ENCODE results near the gene SRSF4. TPM values are rescaled to one million over a fixed set of nuclear protein-coding genes. Genes with fewer than 3 reads are reported as not detected.

Gene SRSF4
- total RNA-seq, 1 experiment from 2014 or later = 69.0 TPM

- ATAC-seq = peak; percentile 19
- Histone ChIP-seq H3K9ac (ENCODE audit: low read length) (no peak overlapping the region), H2AFZ (ENCODE audit: low read depth, low read length, poor library complexity, severe bottlenecking) (no peak overlapping the region), H3K27me3 (ENCODE audit: insufficient read depth, low read length) (no peaks in the 10 kb centered on the region), H3K27ac (ENCODE audit: low read depth, low read length) (no peak overlapping the region), H3K36me3 (ENCODE audit: control insufficient read depth in 1 of 2, insufficient read depth in 2 of 2, low read length in 2 of 2) (peaks cover 12 to 29% of the 10 kb centered on the region in 2 experiments; a peak in 3 of 4 replicates), H3K4me2 (ENCODE audit: low read length) (no peak overlapping the region), H3K9me2 (ENCODE audit: insufficient read depth) (no peaks in the 10 kb centered on the region), H3K9me3 (ENCODE audit: control insufficient read depth in 1 of 2, insufficient read depth in 1 of 2, low read depth in 1 of 2, low read length in 2 of 2) (no peaks in the 10 kb centered on the region), H3K4me1 (ENCODE audit: control insufficient read depth in 1 of 2, insufficient read depth in 2 of 2, low read length in 2 of 2) (peaks cover under 1 to 5% of the 10 kb centered on the region in 2 experiments; a peak in 3 of 4 replicates), H3K4me3 (replicated peaks in 1 of 2; ENCODE audit: low read depth in 1 of 2, low read length in 2 of 2) (no peak overlapping the region), H3K79me2 (ENCODE audit: insufficient read depth, low read length) (no peaks in the 10 kb centered on the region), H4K20me1 (ENCODE audit: insufficient read depth) (no peaks in the 10 kb centered on the region)
- TF ChIP-seq JUND (IDR thresholded peaks at IDR 0.05) (no peak), SIN3A (IDR thresholded peaks at IDR 0.05; ENCODE audit: low read depth) (no peak), CEBPB (IDR thresholded peaks at IDR 0.05; ENCODE audit: low read depth) (no peak), SRF (IDR thresholded peaks at IDR 0.05; ENCODE audit: low read depth) (no peak)
- TF ChIP-seq, protein P1, sequence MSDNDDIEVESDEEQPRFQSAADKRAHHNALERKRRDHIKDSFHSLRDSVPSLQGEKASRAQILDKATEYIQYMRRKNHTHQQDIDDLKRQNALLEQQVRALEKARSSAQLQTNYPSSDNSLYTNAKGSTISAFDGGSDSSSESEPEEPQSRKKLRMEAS (IDR thresholded peaks at IDR 0.05) = no peak
- RAD21 ChIA-PET (ENCODE audit: low non-redundant PET in 1 of 2, low total read pairs in 2 of 2, uncharacterized antibody in 2 of 2, unreplicated experiment in 2 of 2) = interaction anchor here in 1 of 2 experiments (1.5 kb wide), 1 partner anchor 315 kb away, joined by 5 read pairs; no protein-coding TSS in a partner anchor
- POLR2A ChIA-PET = no interaction called here
- BruUV-seq (replicated peaks) = no TSS peak
- intact Hi-C loops (cut with micrococcal nuclease) = loop anchor here (1.0 kb wide), 1 partner anchor 315 kb away; no protein-coding TSS in a partner anchor
- DNase-seq (ENCODE audit: low read depth, low spot score) = no peak
- CTCF ChIA-PET = interaction anchor here (0.8 to 2.1 kb wide), 7 partner anchors 9 to 319 kb away, joined by 3 to 25 read pairs (median 5); partner anchors contain the start of gene SRSF4
Observed at GRCh38 chr1:29196863-29197589, 15.3 kb upstream of the SRSF4 start.

DNA sequence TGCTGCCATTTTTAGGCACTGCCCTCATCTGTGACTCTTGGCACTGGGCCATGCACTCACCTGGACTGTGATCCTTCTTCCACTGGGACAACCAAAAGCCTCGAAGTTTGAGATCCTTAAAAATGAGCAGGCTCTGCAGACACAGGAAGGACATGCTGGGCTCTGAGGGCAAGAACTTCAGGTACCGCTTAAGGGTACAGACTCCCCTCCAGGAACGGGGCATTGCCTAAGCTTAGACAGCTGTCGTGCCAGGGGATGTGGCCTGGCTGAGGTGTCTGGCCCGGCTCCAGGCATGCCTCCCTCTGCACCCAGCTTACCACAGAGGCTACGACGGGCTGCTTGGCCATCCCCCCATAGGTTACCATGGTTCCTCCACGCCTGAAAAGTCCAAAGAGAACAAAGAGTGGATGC, 14.2 kb upstream of the SRSF4 start:
- intact Hi-C loops (cut with micrococcal nuclease) = no loop called here
- ATAC-seq = no peak
- TF ChIP-seq ZFX (IDR thresholded peaks at IDR 0.05) (no peak), EZH2 (IDR thresholded peaks at IDR 0.05) (no peak), FOSL1 (IDR thresholded peaks at IDR 0.05; ENCODE audit: low read depth) (no peak), TCF7L2 (IDR thresholded peaks at IDR 0.05; ENCODE audit: borderline replicate concordance, extremely low read depth, insufficient read depth, insufficient read length) (no peak), POLR2AphosphoS5 (IDR thresholded peaks at IDR 0.05; ENCODE audit: low read depth, low read length) (no peak), SIN3A (IDR thresholded peaks at IDR 0.05; ENCODE audit: low read depth) (no peak), RAD21 (IDR thresholded peaks at IDR 0.05; ENCODE audit: low read depth) (no peak), POLR2A (IDR thresholded peaks at IDR 0.05; ENCODE audit: borderline replicate concordance, extremely low read depth, insufficient read depth, insufficient read length) (no peak), ZNF274 (IDR thresholded peaks at IDR 0.05; ENCODE audit: low read depth, low read length) (no peak), SP1 (IDR thresholded peaks at IDR 0.05; ENCODE audit: low read depth) (no peak), JUND (IDR thresholded peaks at IDR 0.05) (no peak), REST (IDR thresholded peaks at IDR 0.05; ENCODE audit: low read depth) (no peak)
- TF ChIP-seq, protein P2, sequence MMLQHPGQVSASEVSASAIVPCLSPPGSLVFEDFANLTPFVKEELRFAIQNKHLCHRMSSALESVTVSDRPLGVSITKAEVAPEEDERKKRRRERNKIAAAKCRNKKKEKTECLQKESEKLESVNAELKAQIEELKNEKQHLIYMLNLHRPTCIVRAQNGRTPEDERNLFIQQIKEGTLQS (IDR thresholded peaks at IDR 0.05) = no peak
- ChIA-PET RAD21 (ENCODE audit: low non-redundant PET in 1 of 2, low total read pairs in 2 of 2, uncharacterized antibody in 2 of 2, unreplicated experiment in 2 of 2) (no interaction called here), POLR2A (no interaction called here), CTCF (interaction anchor here (2.1 kb wide), 1 partner anchor 314 kb away, joined by 25 read pairs; no protein-coding TSS in a partner anchor)
- no peaks in the 10 kb centered on the region for H4K20me1 ChIP-seq (ENCODE audit: insufficient read depth)
- no peak overlapping the region for H3K9ac ChIP-seq (ENCODE audit: low read length)
- H3K4me2 ChIP-seq (ENCODE audit: low read length) = no peak overlapping the region
- H3K4me1 ChIP-seq (ENCODE audit: control insufficient read depth in 1 of 2, insufficient read depth in 2 of 2, low read length in 2 of 2) = peaks cover 0 to 14% of the 10 kb centered on the region in 2 experiments; a peak in 3 of 4 replicates
- H3K9me2 ChIP-seq (ENCODE audit: insufficient read depth) = no peaks in the 10 kb centered on the region
- H3K4me3 ChIP-seq (replicated peaks in 1 of 2; ENCODE audit: low read depth in 1 of 2, low read length in 2 of 2) = no peak overlapping the region
- BruUV-seq (replicated peaks) = no TSS peak
- H3K79me2 ChIP-seq (ENCODE audit: insufficient read depth, low read length) = no peaks in the 10 kb centered on the region
- DNase-seq (ENCODE audit: low read depth, low spot score) = no peak
- H3K27ac ChIP-seq (ENCODE audit: low read depth, low read length) = no peak overlapping the region
- H3K27me3 ChIP-seq (ENCODE audit: insufficient read depth, low read length) = no peaks in the 10 kb centered on the region
- no peak overlapping the region for H2AFZ ChIP-seq (ENCODE audit: low read depth, low read length, poor library complexity, severe bottlenecking)
- H3K36me3 ChIP-seq (ENCODE audit: control insufficient read depth in 1 of 2, insufficient read depth in 2 of 2, low read length in 2 of 2) = peaks cover 5 to 18% of the 10 kb centered on the region in 2 experiments; a peak in 3 of 4 replicates
- no peaks in the 10 kb centered on the region for H3K9me3 ChIP-seq (ENCODE audit: control insufficient read depth in 1 of 2, insufficient read depth in 1 of 2, low read depth in 1 of 2, low read length in 2 of 2)

All from HCT116 (cell line).